Endothelial cell of umbilical vein (primary cell): Measurements from ENCODE around the gene FAM76B. TPM values are rescaled to one million over a fixed set of nuclear protein-coding genes. Genes with fewer than 3 reads are reported as not detected.
A peak's percentile ranks its signal among the peaks of the same experiment; 100 is the strongest.

Experiments
- BruUV-seq: library from RNA; stranded (reverse); fragments of 400-500 nt; replicated peaks from 2 replicates; lab custom pipeline; 2021; lab: Mats Ljungman, UMichigan
- CTCF ChIA-PET: fragments of 300-600, 350-600 bp; sonication (Branson Sonifier 250); formaldehyde crosslinking; loops from one replicate; lab custom pipeline; 2021; ENCODE audit warnings: antibody characterized with exemption, inconsistent platforms; lab: Charles Lee
- POLR2A ChIA-PET: fragments of 300-600, 350-600 bp; sonication (Branson Sonifier 250); formaldehyde crosslinking; loops from one replicate; lab custom pipeline; 2021; ENCODE audit warnings: antibody characterized with exemption, inconsistent platforms; lab: Charles Lee
- DNase-seq: peaks from one replicate; pipeline ENCODE4 v3.0.0-alpha.2; 2011; ENCODE audit warnings: low read depth, low spot score
- FAIRE-seq: peaks from 2 replicates; lab custom pipeline; 2011; peaks lifted over from hg19 to GRCh38; lab: Jason Lieb, UNC
- H2AFZ ChIP-seq: 2 replicates; pipeline ENCODE4 v1.6.0; 2012; ENCODE audit warnings: low read depth, low read length, control low read depth, inconsistent platforms
- H3K27ac ChIP-seq: 2 replicates; pipeline ENCODE4 v1.5.1; 2011; ENCODE audit warnings: low read depth, mild to moderate bottlenecking, control low read depth, low read length, moderate library complexity; ENCODE audit not compliant: insufficient read depth
- H3K27me3 ChIP-seq, 2 experiments: 2 replicates each; pipeline versions ENCODE4 v1.6.0 to v1.6.1; 2011; ENCODE audit warnings: low read length in 2 of 2, mixed read lengths in 1 of 2; ENCODE audit not compliant: control insufficient read depth in 2 of 2, insufficient read depth in 2 of 2
- H3K36me3 ChIP-seq, 2 experiments: 2 replicates in 1 of 2; 3 replicates in 1 of 2; pipeline ENCODE4 v1.5.1; 2011; ENCODE audit warnings: low read length in 2 of 2, mild to moderate bottlenecking in 1 of 2, moderate library complexity in 1 of 2; ENCODE audit not compliant: control insufficient read depth in 2 of 2, insufficient read depth in 2 of 2; ENCODE audit errors: extremely low read depth in 1 of 2
- H3K4me1 ChIP-seq: 3 replicates; pipeline ENCODE4 v1.5.1; 2011; ENCODE audit warnings: mild to moderate bottlenecking, low read length; ENCODE audit not compliant: control insufficient read depth, insufficient read depth; ENCODE audit errors: extremely low read depth
- H3K4me2 ChIP-seq: 2 replicates; pipeline ENCODE4 v1.6.1; 2011; ENCODE audit warnings: low read length, control low read depth, mixed read lengths; ENCODE audit not compliant: insufficient read depth
- H3K4me3 ChIP-seq, 3 experiments: fragments of 200-600 bp in 1 of 3; sonication (generic), shearing (Covaris generic) in 1 of 3; replicated peaks in 1 of 3; 2 replicates each; pipeline ENCODE4 v1.5.1; 2011 to 2016; ENCODE audit warnings: control low read depth in 3 of 3, low read length in 3 of 3, mild to moderate bottlenecking in 2 of 3, inconsistent platforms in 1 of 3, low read depth in 1 of 3, moderate library complexity in 1 of 3; ENCODE audit not compliant: insufficient read depth in 1 of 3
- H3K79me2 ChIP-seq: 2 replicates; pipeline ENCODE4 v1.6.0; 2012; ENCODE audit warnings: low read length, inconsistent platforms; ENCODE audit not compliant: control insufficient read depth, insufficient read depth
- H3K9ac ChIP-seq: replicated peaks from 2 replicates; pipeline ENCODE3; 2011; ENCODE audit warnings: low read length, control low read depth; ENCODE audit not compliant: insufficient read depth; ENCODE audit errors: extremely low read depth
- H3K9me1 ChIP-seq: replicated peaks from 3 replicates; pipeline ENCODE4 v1.6.0; 2011; ENCODE audit warnings: mild to moderate bottlenecking, low read length; ENCODE audit not compliant: control insufficient read depth, insufficient read depth; ENCODE audit errors: extremely low read depth
- H3K9me3 ChIP-seq: replicated peaks from 2 replicates; pipeline ENCODE4 v1.5.1; 2012; ENCODE audit warnings: low read length, inconsistent platforms; ENCODE audit not compliant: control insufficient read depth, insufficient read depth
- H4K20me1 ChIP-seq: replicated peaks from 2 replicates; pipeline ENCODE3; 2011; ENCODE audit warnings: mild to moderate bottlenecking, low read length; ENCODE audit not compliant: control insufficient read depth, insufficient read depth; ENCODE audit errors: extremely low read depth
- EZH2 ChIP-seq: IDR thresholded peaks from 2 replicates; pipeline ENCODE4 v1.6.1; 2012; ENCODE audit warnings: borderline replicate concordance, low read depth, mild to moderate bottlenecking, moderate library complexity, low read length, inconsistent platforms; ENCODE audit not compliant: severe bottlenecking
- FOS ChIP-seq: IDR thresholded peaks from 2 replicates; pipeline ENCODE4 v1.6.1; 2011; ENCODE audit warnings: mild to moderate bottlenecking, low read length, moderate library complexity, borderline replicate concordance; ENCODE audit not compliant: insufficient read depth
- GATA2 ChIP-seq: IDR thresholded peaks from 2 replicates; pipeline ENCODE4 v1.7.0; 2011; ENCODE audit warnings: low read depth, mild to moderate bottlenecking, moderate library complexity, mixed read lengths, low read length; ENCODE audit not compliant: insufficient read length, insufficient read depth
- JUN ChIP-seq: IDR thresholded peaks from 2 replicates; pipeline ENCODE4 v1.6.1; 2011; ENCODE audit warnings: borderline replicate concordance, low read depth; ENCODE audit not compliant: insufficient read length, insufficient read depth
- MYC ChIP-seq: IDR thresholded peaks from one replicate; pipeline ENCODE4 v1.6.1; 2011; ENCODE audit warnings: mild to moderate bottlenecking, low read depth, low read length
- POLR2A ChIP-seq: IDR thresholded peaks from 2 replicates; pipeline ENCODE4 v1.6.1; 2012; ENCODE audit warnings: low read depth, mild to moderate bottlenecking, control low read depth, low read length
- POLR2AphosphoS5 ChIP-seq: IDR thresholded peaks from 2 replicates; pipeline ENCODE4 v1.6.1; 2012; ENCODE audit warnings: low read depth, mild to moderate bottlenecking, control low read depth, low read length, moderate library complexity; ENCODE audit not compliant: insufficient read depth
- dilution Hi-C: fragments of 300-500 bp; cut with MboI; formaldehyde crosslinking; loops from one replicate; pipeline ENCODE4 v1.15.0; 2019; ENCODE audit warnings: low sequenced_read_pairs; ENCODE audit not compliant: extremely low pct_ligation_motif_present
- intact Hi-C: fragments of 100-400 bp; cut with micrococcal nuclease; formaldehyde crosslinking; loops from one replicate; pipeline ENCODE4 v1.10.0; 2022
- polyA plus RNA-seq, 4 experiments: library from polyadenylated mRNA; depleted of rRNA in 3 of 4; stranded (reverse) in 3 of 4; unstranded in 1 of 4; fragments of >200 nt; gene quantifications; 2 replicates each; pipeline versions ENCODE4 v1.2.1 to v1.2.3, GENCODE V29; 2011 to 2012; ENCODE audit warnings: missing spikeins in 1 of 4
- total RNA-seq: library from RNA; stranded (reverse); gene quantifications from 2 replicates; pipeline ENCODE4 v1.2.3, GENCODE V29; 2021
- TF ChIP-seq, protein P1 (sequence below): IDR thresholded peaks from 2 replicates; pipeline ENCODE4 v1.6.1; 2011; ENCODE audit not compliant: insufficient read depth, insufficient read length
- TF ChIP-seq, protein P2 (sequence below), 2 donors: IDR thresholded peaks; 1 replicate in 1 of 2; 2 replicates in 1 of 2; pipeline ENCODE4 v1.5.1; 2011; ENCODE audit warnings: low read length in 2 of 2, mild to moderate bottlenecking in 2 of 2, moderate library complexity in 2 of 2, control low read depth in 1 of 2, inconsistent platforms in 1 of 2, low read depth in 1 of 2; ENCODE audit not compliant: insufficient read depth in 1 of 2; ENCODE audit errors: extremely low read depth in 1 of 2

FAM76B gene
- total and polyA plus RNA-seq, 2 donors (not counting 3 experiments of a cell fraction or from before 2014, with no cell fraction given) = 6.7 to 25.7 TPM

- Histone ChIP-seq H3K4me1 (peaks cover 21% of the 10 kb centered on the region), H3K9ac (no peak overlapping the region), H3K9me3 (no peaks in the 10 kb centered on the region), H3K9me1 (no peaks in the 10 kb centered on the region), H3K27me3 (no peaks in the 10 kb centered on the region), H3K4me3 (no peak overlapping the region), H3K27ac (no peak overlapping the region), H3K36me3 (no peaks in the 10 kb centered on the region), H4K20me1 (no peaks in the 10 kb centered on the region), H3K79me2 (peaks cover 63% of the 10 kb centered on the region), H2AFZ (no peak overlapping the region), H3K4me2 (peak overlapping the region; percentile 87)
- CTCF ChIA-PET = interaction anchor here (1.1 to 7.1 kb wide), 2 partner anchors 44 to 602 kb away, joined by 3 to 40 read pairs; no protein-coding TSS in a partner anchor
- intact Hi-C loops (no loop called here), dilution Hi-C loops (no loop called here)
- TF ChIP-seq, protein P1, sequence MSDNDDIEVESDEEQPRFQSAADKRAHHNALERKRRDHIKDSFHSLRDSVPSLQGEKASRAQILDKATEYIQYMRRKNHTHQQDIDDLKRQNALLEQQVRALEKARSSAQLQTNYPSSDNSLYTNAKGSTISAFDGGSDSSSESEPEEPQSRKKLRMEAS = no peak
- TF ChIP-seq MYC = no peak
- TF ChIP-seq EZH2 = no peak
- TF ChIP-seq GATA2 = no peak
- TF ChIP-seq POLR2A = no peak
- TF ChIP-seq FOS = no peak
- no peak for TF ChIP-seq JUN
- TF ChIP-seq POLR2AphosphoS5 = no peak
- TF ChIP-seq, protein P2, sequence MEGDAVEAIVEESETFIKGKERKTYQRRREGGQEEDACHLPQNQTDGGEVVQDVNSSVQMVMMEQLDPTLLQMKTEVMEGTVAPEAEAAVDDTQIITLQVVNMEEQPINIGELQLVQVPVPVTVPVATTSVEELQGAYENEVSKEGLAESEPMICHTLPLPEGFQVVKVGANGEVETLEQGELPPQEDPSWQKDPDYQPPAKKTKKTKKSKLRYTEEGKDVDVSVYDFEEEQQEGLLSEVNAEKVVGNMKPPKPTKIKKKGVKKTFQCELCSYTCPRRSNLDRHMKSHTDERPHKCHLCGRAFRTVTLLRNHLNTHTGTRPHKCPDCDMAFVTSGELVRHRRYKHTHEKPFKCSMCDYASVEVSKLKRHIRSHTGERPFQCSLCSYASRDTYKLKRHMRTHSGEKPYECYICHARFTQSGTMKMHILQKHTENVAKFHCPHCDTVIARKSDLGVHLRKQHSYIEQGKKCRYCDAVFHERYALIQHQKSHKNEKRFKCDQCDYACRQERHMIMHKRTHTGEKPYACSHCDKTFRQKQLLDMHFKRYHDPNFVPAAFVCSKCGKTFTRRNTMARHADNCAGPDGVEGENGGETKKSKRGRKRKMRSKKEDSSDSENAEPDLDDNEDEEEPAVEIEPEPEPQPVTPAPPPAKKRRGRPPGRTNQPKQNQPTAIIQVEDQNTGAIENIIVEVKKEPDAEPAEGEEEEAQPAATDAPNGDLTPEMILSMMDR (IDR thresholded peaks at IDR 0.05; ENCODE audit: extremely low read depth in 1 of 2, insufficient read depth in 1 of 2, low read depth in 1 of 2, low read length in 2 of 2) = no peak
- POLR2A ChIA-PET = no interaction called here
- DNase-seq (no peak), FAIRE-seq (no peak)
- no TSS peak for BruUV-seq
These were observed 2.6 kb upstream of the FAM76B start for GRCh38 chr11:95792200-95792599.
